Activated T-helper 9 cell treated with anti-CD3 and anti-CD28 coated beads, Interleukin-2, amount 50 U/mL, for 16 hours (primary cell): ENCODE data around the gene TAS2R1.
"Not testable (repeated sequence)": the region's sequence is repeated elsewhere in the genome, so short reads cannot be mapped to it uniquely, and the experiment has no call there.

Source experiments
- DNase-seq: peaks from one replicate; pipeline ENCODE4 v3.0.0-alpha.2; 2020; ENCODE audit warnings: low read depth

The TAS2R1 gene

DNA sequence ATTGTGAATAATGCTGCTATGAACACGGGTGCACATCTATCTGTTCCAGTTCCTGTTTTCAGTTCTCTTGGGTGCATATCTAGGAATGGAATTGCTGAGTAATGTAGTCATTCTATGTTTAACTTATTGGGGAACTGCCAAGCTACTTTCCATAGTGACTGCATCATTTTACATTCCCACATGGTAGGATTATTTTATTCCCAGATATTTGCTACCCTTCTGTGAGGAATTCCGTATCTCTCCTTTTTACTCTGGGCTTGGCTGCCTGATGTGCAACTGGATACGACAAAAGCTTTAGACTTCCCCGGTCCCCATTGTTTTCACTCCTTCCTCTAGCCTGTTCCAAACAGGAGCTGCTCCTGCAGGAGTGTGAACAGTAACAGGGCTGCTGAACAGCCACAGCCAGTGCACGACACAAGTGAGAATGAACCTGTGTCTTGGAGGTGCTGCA lies 7.2 kb downstream of the TAS2R1 start:
- no peak for DNase-seq

GRCh38 chr5:9621379-9621903 lies 8.7 kb downstream of the TAS2R1 start:
- no peak for DNase-seq

- no peak for DNase-seq
These were observed 10.6 kb downstream of the TAS2R1 start for GRCh38 chr5:9619331-9620092.

DNA sequence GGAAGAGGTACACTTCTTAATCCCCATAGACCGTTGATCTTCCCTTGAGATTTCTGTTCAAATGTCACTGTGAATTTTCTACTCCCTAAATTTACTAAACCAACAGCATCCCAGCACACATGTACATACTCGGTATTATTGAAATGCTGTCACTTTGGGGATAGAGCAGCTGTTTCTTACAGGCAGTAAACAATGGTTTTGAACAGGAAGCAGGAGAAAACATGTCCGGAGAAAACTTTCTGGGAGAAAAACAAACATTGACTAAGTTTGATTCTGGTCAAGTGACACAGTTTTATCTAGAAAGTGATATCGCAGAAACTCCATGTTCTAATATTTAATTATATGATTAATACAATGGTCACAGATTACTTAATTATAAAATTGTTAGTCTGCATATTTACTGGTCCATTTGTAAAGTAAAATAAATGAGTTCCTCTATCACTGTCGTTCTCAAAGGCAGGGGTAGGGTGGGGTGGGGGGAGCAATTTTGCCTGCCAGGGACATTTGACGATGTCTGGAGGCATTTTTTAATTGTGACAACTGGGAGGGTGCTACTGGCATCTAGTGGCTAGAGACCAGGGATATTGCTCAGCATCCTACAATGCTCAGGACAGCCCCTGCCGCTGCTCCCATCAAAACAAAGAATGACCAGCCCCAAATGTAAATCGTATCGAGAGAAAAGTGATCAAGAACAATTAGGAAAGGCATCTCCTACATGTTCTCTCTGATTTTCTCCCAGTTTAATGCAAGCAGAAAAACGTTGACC lies 12.2 kb downstream of the TAS2R1 start:
- DNase-seq: no peak

GRCh38 chr5:9617221-9617620 lies 12.9 kb downstream of the TAS2R1 start:
- no peak for DNase-seq

DNA sequence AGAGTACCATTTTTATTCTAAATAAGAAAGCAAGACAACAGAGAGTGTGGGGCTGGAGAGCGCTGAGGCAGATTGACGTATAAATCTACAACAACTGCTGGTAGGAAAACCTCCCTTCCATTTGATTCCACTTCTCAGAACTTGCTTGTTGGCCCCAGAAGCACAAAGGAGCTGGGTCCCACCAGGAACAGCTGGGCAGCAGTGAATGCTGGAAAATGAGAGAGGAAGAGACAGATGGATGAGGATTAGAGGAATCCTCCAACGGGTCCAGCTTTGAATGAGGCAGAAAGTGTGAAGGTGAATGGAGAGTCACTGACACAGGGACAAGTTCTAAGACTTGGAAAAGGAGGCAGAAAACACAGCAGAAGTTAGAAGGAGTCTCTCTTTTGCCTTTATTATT lies 14.8 kb downstream of the TAS2R1 start:
- no peak for DNase-seq

- DNase-seq: no peak
These were observed 16.8 kb downstream of the TAS2R1 start for GRCh38 chr5:9613360-9613759.

DNA sequence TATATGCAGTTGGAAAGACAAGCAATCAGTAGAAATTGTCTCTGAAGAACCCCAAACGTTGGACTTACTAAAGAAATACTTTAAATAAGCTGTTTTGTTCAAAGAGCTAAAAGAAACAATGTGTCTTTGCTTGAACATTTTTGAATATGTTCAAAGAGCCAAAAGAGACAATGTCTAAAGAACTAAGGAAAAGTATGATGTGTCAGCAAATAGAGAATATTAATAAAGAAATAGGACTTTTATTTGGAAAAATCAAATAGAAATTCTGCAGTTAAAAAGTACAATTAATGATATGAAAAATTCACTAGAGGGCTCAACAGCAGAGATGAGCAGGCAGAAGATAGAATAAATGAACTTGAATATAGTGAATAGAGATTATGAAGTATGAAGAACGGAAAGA lies 19.2 kb downstream of the TAS2R1 start:
- no peak for DNase-seq

DNA sequence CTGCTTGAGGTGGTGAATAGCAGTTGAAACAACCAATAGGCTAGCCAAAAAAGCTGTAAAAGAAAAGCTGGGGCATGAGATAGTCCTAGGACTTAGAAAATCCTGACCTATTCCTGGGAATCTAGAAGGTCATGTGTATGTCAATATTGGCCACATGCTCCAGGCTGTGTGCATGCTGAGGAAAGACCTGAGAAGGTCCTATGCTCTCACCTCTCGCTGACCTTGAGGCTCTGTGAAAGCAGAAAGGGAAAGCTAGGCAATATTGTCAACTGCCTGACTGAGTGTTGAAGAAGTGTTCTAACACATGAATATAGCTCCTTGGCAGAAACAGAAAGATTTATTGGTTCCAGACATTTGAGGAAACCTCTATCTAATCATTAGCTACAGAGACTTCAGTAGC lies 19.8 kb downstream of the TAS2R1 start:
- no peak for DNase-seq

DNA sequence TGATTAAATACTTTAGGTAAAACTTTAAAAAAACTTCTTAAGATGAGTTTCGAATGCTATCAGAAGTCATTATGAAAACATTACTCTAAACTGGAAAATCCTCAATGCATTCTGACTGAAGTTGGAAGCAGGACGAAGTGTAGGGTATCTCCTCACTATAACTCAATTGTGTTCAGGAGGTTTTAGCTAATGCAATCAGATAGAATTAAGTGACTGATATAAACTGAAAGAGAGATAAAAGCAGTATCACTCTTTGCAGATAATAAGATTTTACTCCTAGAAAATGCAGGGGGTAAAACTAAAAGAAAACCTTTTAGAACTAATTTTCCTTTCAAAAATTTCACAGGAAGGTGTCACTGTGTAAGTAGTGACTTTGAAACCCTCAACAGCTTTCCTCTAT lies 22.1 kb downstream of the TAS2R1 start:
- no peak for DNase-seq

DNA sequence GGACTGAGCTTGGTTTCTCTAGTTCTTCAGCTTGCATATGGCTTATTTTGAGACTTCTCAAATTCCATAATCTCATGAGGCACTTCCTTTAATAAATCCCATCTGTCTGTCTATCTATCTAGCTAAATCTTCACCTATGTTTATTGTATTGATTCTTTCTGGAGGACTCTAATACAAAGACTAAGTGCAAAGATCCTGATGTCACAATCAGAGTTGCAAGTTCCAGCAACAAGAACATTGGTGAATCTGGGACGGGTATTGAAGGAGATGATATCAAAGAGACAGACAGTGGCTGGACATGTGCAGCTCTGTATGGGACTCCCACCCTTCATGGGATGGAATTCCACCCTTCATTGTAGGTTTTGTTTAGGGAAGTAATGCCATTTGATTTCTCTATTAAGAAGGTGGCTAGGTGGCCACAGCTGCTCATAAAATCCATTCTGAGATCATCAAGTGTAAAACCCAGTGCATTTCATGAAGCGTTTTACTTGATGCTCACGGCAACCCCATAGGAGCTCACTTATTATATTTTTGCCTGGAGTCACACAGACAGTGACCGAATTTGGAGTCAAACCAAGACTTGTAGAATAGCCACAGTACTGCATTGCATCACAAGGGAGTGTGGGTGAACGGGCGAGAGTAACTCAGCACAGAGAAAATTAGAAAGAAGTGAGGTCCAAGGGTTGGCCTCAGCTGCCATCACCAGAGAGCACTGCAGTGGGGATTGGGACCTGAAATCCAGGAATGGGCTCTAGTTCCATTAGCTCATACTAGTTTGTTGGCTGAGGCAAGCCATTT lies 24.9 kb downstream of the TAS2R1 start:
- no peak for DNase-seq

- DNase-seq: no peak
These were observed 25.7 kb downstream of the TAS2R1 start for GRCh38 chr5:9604416-9604815.

GRCh38 chr5:9601055-9601739 lies 29.0 kb downstream of the TAS2R1 start:
- DNase-seq: no peak

- DNase-seq: no peak
These were observed 30.8 kb downstream of the TAS2R1 start for GRCh38 chr5:9599391-9599790.

DNA sequence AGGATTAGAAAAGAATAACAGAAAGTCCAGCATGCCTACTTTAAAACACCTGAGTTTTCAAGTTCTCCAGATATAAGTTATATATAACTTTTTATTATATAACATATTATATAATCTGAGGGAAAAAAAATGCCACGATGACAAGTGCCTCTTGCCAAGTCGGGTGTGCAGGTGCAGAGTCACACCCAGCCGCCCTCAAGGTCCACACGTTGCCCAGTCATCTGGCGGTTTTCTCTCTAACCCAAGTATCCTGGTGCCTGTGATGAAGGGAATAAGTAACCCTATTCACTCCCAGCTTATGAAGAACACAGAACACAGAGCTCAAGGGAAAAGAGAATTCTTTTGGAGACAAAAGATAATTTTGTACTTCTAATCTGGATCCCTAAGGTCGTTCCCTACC lies 31.8 kb downstream of the TAS2R1 start:
- DNase-seq: not testable (repeated sequence)

- DNase-seq: not testable (repeated sequence)
These were observed 32.8 kb downstream of the TAS2R1 start for GRCh38 chr5:9597322-9597721.

GRCh38 chr5:9596824-9597223 lies 33.3 kb downstream of the TAS2R1 start:
- no peak for DNase-seq

DNA sequence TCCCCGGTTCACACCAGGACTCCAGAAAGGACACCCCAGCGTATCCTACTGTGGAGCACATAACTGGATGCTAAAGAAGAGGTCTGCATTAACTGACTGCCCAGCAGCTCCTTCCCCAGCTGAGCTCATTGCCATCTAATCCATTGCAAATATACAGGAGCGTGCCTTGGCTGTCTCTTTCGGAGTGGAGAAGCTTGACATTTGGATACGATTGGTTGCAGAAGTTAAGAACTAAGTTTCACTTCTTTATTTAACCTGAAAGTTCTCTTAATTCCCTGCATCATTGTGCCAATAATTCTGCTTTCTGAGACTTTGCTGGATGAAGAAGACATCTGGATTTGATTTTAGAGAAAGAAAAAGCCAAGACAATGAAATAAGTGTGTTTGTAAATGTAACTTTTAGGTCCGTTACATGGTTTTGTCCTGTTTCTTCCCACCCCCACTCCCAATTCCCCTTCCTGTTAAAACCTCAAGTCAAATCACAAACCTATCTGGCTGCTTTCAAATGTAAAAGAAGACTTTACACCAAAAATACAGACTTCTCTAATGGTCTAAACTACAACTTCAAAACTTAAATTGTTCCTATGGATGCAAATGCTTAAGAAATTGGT lies 33.9 kb downstream of the TAS2R1 start:
- DNase-seq: no peak

DNA sequence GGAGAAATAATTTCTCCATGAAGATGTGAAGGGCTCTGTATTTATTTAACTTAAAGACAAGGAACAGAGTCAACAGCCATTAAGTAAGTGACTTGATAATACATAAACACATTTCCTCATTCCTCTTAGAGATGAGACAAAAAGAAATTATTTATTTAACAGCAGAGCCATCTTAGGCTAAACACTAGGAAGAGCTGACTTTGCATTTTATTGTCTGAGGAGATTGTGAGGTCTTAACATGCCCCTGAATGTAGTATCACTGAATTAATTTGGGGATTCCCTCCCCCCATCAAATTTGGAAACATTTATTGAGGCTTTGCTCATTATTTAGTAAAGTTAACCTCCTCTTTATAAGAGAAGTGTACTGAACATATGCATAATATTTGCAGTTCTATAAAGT lies 35.2 kb downstream of the TAS2R1 start:
- no peak for DNase-seq

DNA sequence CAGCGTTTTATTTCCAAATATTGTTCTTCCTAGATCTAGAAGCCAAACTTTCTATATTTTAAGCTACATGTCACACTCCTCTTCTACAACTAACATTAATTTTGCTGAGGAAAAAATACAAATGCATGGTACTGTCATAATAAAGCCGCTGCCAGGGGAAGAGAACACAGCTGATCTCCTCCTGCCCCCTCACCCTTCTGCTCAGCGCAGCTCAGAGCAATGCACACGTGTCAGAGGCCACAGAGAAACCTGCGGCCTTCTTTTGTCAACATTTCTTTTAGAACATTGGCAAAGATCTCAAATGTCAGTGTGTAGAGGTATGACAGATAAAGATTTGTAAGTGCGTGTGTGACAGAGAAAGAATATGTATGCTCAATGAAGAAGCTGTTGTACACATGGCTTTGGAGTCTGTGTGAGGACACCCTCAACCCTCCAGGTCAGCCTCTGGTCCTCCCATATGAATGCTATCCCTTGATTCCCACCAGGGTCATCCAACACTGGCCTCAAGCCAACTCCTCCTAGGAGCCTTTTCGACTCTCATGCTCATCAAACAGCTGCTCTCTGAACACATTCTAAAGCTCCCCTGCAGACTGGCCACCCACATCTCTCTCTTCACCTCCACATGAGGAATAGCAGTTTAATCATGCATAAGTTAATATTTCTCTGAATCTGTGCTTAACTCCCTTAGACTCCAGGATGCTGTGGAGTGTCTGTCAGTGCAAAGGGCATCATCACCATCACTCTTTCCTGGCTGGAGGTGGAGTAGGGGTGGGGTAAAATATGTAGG lies 40.9 kb downstream of the TAS2R1 start:
- DNase-seq: no peak

DNA sequence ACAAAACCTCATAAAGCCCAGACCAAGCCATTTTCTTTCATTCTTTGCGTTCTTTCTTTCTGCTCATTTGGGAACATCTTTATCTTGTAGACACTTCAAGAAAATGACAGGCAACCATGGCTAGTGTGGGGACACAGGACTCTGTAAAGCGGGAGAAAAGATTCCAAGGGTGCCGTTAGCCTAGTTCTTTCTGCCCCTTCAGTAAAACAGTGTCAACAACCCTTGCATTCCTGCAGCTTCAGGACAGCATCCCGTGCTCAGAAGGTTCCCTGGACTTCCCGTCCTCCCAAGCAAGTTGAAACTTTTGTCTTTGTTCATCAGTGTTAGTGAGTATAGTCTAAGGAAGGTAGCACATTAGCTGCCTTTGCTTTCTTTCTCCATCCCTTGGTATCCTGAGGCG lies 41.9 kb downstream of the TAS2R1 start:
- DNase-seq: no peak
